Sigmoid colon (tissue), 7 donors: ENCODE results near the gene S100A10. TPM values are rescaled to one million over a fixed set of nuclear protein-coding genes. Genes with fewer than 3 reads are reported as not detected.
A peak's percentile ranks its signal among the peaks of the same experiment; 100 is the strongest.

Source experiments
- DNase-seq: peaks from one replicate; pipeline ENCODE4 v3.0.0-alpha.2; 2019
- H3K27ac ChIP-seq, 4 donors: fragments of 200-600 bp; sonication (generic); one replicate each; pipeline ENCODE4 v1.5.1; 2016 to 2019; ENCODE audit warnings: mild to moderate bottlenecking in 1 of 4
- H3K27me3 ChIP-seq, 3 donors: fragments of 200-600 bp; sonication (generic); one replicate each; pipeline ENCODE4 v1.5.1; 2019; ENCODE audit warnings: mild to moderate bottlenecking in 1 of 3
- H3K36me3 ChIP-seq, 4 donors: fragments of 200-600 bp; sonication (generic); one replicate each; pipeline ENCODE4 v1.5.1; 2016 to 2019
- H3K4me1 ChIP-seq, 4 donors: fragments of 200-600 bp; sonication (generic); one replicate each; pipeline ENCODE4 v1.5.1; 2017 to 2019
- H3K4me3 ChIP-seq, 4 donors: fragments of 200-600 bp; sonication (generic); one replicate each; pipeline ENCODE4 v1.5.1; 2017 to 2019; ENCODE audit warnings: mild to moderate bottlenecking in 2 of 4, moderate library complexity in 1 of 4
- H3K9me3 ChIP-seq, 4 donors: fragments of 200-600 bp in 3 of 4; sonication (generic) in 3 of 4; one replicate each; pipeline versions ENCODE4 v1.5.1 to v1.6.1; 2013 to 2019
- EP300 ChIP-seq, 4 donors: sonication (generic); formaldehyde crosslinking; IDR thresholded peaks; one replicate each; pipeline ENCODE4 v1.6.1; 2017; ENCODE audit warnings: antibody characterized with exemption in 4 of 4
- POLR2A ChIP-seq, 2 donors: fragments of 450-650 bp; IDR thresholded peaks; one replicate each; pipeline ENCODE4 v1.6.1; 2016; ENCODE audit warnings: antibody characterized with exemption in 2 of 2, mild to moderate bottlenecking in 2 of 2, moderate library complexity in 2 of 2
- POLR2AphosphoS5 ChIP-seq, 4 donors: sonication (generic); formaldehyde crosslinking; IDR thresholded peaks; one replicate each; pipeline ENCODE4 v1.6.1; 2017; ENCODE audit warnings: antibody characterized with exemption in 4 of 4
- WGBS, 2 donors: extraction: QIAGEN DNeasy Blood & Tissue Kit; methylation state at CpG; one replicate each; pipeline ENCODE4 v1.1.7; 2013; 5-methylcytosine and 5-hydroxymethylcytosine counted together
- intact Hi-C: fragments of 100-400 bp; cut with DNase I; formaldehyde crosslinking; loops from one replicate; pipeline ENCODE4 v1.15.1; 2023
- polyA plus RNA-seq, 3 donors: library from polyadenylated mRNA; stranded (reverse); fragments of 200-250 nt; gene quantifications; one replicate each; pipeline ENCODE4 v1.2.3, GENCODE V29; 2013
- total RNA-seq, 4 donors: library from RNA; depleted of rRNA; stranded (reverse); fragments of >200 nt; gene quantifications; one replicate each; pipeline ENCODE4 v1.1.0, GENCODE V29; 2016
- TF ChIP-seq, protein P1 (sequence below), 4 experiments: fragments of 450-650 bp in 3 of 4; fragments of 200-600 bp in 1 of 4; IDR thresholded peaks; one replicate each; pipeline ENCODE4 v1.5.1; 2016 to 2019; ENCODE audit warnings: antibody characterized with exemption in 4 of 4, mild to moderate bottlenecking in 3 of 4, moderate library complexity in 2 of 4
- donor health status: healthy with polysubstance abuse.
- donor health status: Bipolar disorder and iron deficiency.
- donor health status: healthy.

Gene S100A10
- total and polyA plus RNA-seq, 7 donors = 20.2 to 1,816 (median 57.9) TPM

DNA sequence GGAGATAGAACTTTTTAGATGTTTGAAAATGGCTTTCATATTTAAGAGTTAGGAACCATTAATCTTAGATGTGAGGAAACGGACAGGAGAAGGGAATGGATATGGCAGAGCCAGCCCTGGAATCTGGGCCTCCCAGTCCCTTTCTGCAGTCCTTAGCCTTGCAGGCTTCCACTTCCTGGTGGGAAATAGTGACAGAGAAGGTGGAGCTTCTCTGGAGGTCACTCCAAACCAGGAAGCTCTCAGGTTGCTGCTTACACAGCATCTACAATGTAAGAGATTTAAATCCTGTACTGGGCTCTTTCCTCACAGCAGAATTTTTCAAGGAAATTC is 40.6 kb upstream of the S100A10 start:
- WGBS, 2 donors = 46 to 65% methylated on average over 1 of the region's 1 CpG
- peaks cover 0 to 30% (median 27%) of the 10 kb centered on the region in 4 donors for H3K4me1 ChIP-seq
- H3K27me3 ChIP-seq = no peaks in the 10 kb centered on the region
- peak overlapping the region in 2 of 4 donors; percentile 6 to 69 for H3K4me3 ChIP-seq
- H3K36me3 ChIP-seq = peaks cover 0 to 30% (median 25%) of the 10 kb centered on the region in 4 donors
- no peaks in the 10 kb centered on the region for H3K9me3 ChIP-seq
- peak overlapping the region; percentile 82 to 92 (median 89) for H3K27ac ChIP-seq
- intact Hi-C loops = no loop called here
- no peak for DNase-seq
- TF ChIP-seq EP300 (IDR thresholded peaks at IDR 0.05) (no peak), POLR2AphosphoS5 (IDR thresholded peaks at IDR 0.05) (no peak), POLR2A (IDR thresholded peaks at IDR 0.05) (no peak)
- TF ChIP-seq, protein P1, sequence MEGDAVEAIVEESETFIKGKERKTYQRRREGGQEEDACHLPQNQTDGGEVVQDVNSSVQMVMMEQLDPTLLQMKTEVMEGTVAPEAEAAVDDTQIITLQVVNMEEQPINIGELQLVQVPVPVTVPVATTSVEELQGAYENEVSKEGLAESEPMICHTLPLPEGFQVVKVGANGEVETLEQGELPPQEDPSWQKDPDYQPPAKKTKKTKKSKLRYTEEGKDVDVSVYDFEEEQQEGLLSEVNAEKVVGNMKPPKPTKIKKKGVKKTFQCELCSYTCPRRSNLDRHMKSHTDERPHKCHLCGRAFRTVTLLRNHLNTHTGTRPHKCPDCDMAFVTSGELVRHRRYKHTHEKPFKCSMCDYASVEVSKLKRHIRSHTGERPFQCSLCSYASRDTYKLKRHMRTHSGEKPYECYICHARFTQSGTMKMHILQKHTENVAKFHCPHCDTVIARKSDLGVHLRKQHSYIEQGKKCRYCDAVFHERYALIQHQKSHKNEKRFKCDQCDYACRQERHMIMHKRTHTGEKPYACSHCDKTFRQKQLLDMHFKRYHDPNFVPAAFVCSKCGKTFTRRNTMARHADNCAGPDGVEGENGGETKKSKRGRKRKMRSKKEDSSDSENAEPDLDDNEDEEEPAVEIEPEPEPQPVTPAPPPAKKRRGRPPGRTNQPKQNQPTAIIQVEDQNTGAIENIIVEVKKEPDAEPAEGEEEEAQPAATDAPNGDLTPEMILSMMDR (IDR thresholded peaks at IDR 0.05) = no peak

DNA sequence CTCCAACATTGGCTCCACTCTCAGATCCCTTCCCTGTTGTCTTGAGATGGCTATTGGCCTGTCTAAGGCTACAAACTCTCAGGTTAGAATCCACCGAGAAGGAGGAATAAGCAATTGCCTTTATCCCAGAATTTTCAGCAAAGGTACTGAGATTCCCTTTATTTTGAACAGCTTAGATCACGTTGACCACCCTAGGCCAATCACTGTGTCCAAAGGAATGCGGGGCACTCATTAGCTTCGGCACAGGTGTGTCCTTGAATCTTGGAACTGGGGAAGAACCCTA is 36.2 kb upstream of the S100A10 start:
- Histone ChIP-seq H3K36me3 (peaks cover 0 to 30% (median 25%) of the 10 kb centered on the region in 4 donors), H3K4me3 (no peak overlapping the region), H3K27ac (no peak overlapping the region), H3K9me3 (no peaks in the 10 kb centered on the region), H3K27me3 (no peaks in the 10 kb centered on the region), H3K4me1 (peaks cover 0 to 11% (median 10%) of the 10 kb centered on the region in 4 donors)
- TF ChIP-seq, protein P1 (IDR thresholded peaks at IDR 0.05) = no peak
- TF ChIP-seq POLR2A (IDR thresholded peaks at IDR 0.05) (no peak), EP300 (IDR thresholded peaks at IDR 0.05) (no peak), POLR2AphosphoS5 (IDR thresholded peaks at IDR 0.05) (no peak)
- intact Hi-C loops = no loop called here
- 92 to 95% methylated on average over 4 of the region's 4 CpGs for WGBS, 2 donors
- no peak for DNase-seq

- H3K4me3 ChIP-seq = no peak overlapping the region
- no peak for DNase-seq
- H3K36me3 ChIP-seq = peaks cover 0 to 30% (median 25%) of the 10 kb centered on the region in 4 donors
- no peaks in the 10 kb centered on the region for H3K27me3 ChIP-seq
- H3K9me3 ChIP-seq = no peaks in the 10 kb centered on the region
- TF ChIP-seq EP300 (IDR thresholded peaks at IDR 0.05) (no peak), POLR2AphosphoS5 (IDR thresholded peaks at IDR 0.05) (no peak), POLR2A (IDR thresholded peaks at IDR 0.05) (no peak)
- TF ChIP-seq, protein P1 (IDR thresholded peaks at IDR 0.05) = no peak
- no peak overlapping the region for H3K27ac ChIP-seq
- 88 to 90% methylated on average over 8 of the region's 8 CpGs for WGBS, 2 donors
- intact Hi-C loops = no loop called here
- H3K4me1 ChIP-seq = peaks cover 0 to 6% (median 5%) of the 10 kb centered on the region in 4 donors
Observed at GRCh38 chr1:152029144-152029928, 35.7 kb upstream of the S100A10 start.

- Histone ChIP-seq H3K9me3 (no peaks in the 10 kb centered on the region), H3K4me3 (no peak overlapping the region), H3K27me3 (no peaks in the 10 kb centered on the region), H3K27ac (no peak overlapping the region), H3K36me3 (peaks cover 0 to 11% (median 7%) of the 10 kb centered on the region in 4 donors), H3K4me1 (no peaks in the 10 kb centered on the region)
- WGBS, 2 donors = 59 to 64% methylated on average over 3 of the region's 3 CpGs
- DNase-seq = no peak
- TF ChIP-seq POLR2AphosphoS5 (IDR thresholded peaks at IDR 0.05) (no peak), POLR2A (IDR thresholded peaks at IDR 0.05) (no peak), EP300 (IDR thresholded peaks at IDR 0.05) (no peak)
- TF ChIP-seq, protein P1 (IDR thresholded peaks at IDR 0.05) = no peak
- intact Hi-C loops = no loop called here
Observed at GRCh38 chr1:152026895-152027294, 33.2 kb upstream of the S100A10 start.

- Histone ChIP-seq H3K27me3 (no peaks in the 10 kb centered on the region), H3K36me3 (no peaks in the 10 kb centered on the region), H3K9me3 (no peaks in the 10 kb centered on the region), H3K27ac (no peak overlapping the region), H3K4me3 (no peak overlapping the region), H3K4me1 (no peaks in the 10 kb centered on the region)
- 55 to 78% methylated on average over 4 of the region's 4 CpGs for WGBS, 2 donors
- TF ChIP-seq POLR2A (IDR thresholded peaks at IDR 0.05) (no peak), EP300 (IDR thresholded peaks at IDR 0.05) (no peak), POLR2AphosphoS5 (IDR thresholded peaks at IDR 0.05) (no peak)
- TF ChIP-seq, protein P1 (IDR thresholded peaks at IDR 0.05) = no peak
- no peak for DNase-seq
- intact Hi-C loops = no loop called here
Observed at GRCh38 chr1:152024223-152024622, 30.6 kb upstream of the S100A10 start.
